Measurements from ENCODE around the gene MAP4K3. TPM values are rescaled to one million over a fixed set of nuclear protein-coding genes. Genes with fewer than 3 reads are reported as not detected.
"Not testable (repeated sequence)": the region's sequence is repeated elsewhere in the genome, so short reads cannot be mapped to it uniquely, and the experiment has no call there.

Gene MAP4K3
- total RNA-seq, 1 experiment from 2014 or later: 35.5 TPM

- TF ChIP-seq EZH2 (IDR thresholded peaks at IDR 0.05; ENCODE audit: borderline replicate concordance, low read depth, low read length, poor library complexity, severe bottlenecking): no peak
- TF ChIP-seq, protein P1, sequence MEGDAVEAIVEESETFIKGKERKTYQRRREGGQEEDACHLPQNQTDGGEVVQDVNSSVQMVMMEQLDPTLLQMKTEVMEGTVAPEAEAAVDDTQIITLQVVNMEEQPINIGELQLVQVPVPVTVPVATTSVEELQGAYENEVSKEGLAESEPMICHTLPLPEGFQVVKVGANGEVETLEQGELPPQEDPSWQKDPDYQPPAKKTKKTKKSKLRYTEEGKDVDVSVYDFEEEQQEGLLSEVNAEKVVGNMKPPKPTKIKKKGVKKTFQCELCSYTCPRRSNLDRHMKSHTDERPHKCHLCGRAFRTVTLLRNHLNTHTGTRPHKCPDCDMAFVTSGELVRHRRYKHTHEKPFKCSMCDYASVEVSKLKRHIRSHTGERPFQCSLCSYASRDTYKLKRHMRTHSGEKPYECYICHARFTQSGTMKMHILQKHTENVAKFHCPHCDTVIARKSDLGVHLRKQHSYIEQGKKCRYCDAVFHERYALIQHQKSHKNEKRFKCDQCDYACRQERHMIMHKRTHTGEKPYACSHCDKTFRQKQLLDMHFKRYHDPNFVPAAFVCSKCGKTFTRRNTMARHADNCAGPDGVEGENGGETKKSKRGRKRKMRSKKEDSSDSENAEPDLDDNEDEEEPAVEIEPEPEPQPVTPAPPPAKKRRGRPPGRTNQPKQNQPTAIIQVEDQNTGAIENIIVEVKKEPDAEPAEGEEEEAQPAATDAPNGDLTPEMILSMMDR (conservative IDR thresholded peaks at IDR 0.05; ENCODE audit: low read depth, low read length): no peak
- Histone ChIP-seq H3K27me3 (replicated peaks; ENCODE audit: insufficient read depth, low read depth, low read length, poor library complexity) (no peaks in the 10 kb centered on the region), H3K27ac (ENCODE audit: low read depth, low read length, poor library complexity, severe bottlenecking) (no peak overlapping the region), H3K9me3 (ENCODE audit: low read depth, low read length, poor library complexity, severe bottlenecking) (no peaks in the 10 kb centered on the region), H3K4me3 (ENCODE audit: low read depth, low read length, poor library complexity, severe bottlenecking) (no peak overlapping the region), H3K36me3 (ENCODE audit: insufficient read depth, low read length, poor library complexity, severe bottlenecking) (no peaks in the 10 kb centered on the region), H3K4me1 (ENCODE audit: insufficient read depth, low read length, poor library complexity, severe bottlenecking) (no peaks in the 10 kb centered on the region)
- ChIA-PET CTCF (no interaction called here), POLR2A (ENCODE audit: low non-redundant PET) (interaction anchor here (0.6 kb wide), 1 partner anchor 442 kb away, joined by 3 read pairs; no protein-coding TSS in a partner anchor)
- no peak for DNase-seq (ENCODE audit: low spot score)
- BruUV-seq (replicated peaks): no TSS peak
- intact Hi-C loops (cut with micrococcal nuclease; ENCODE audit: unreplicated experiment): no loop called here
These were observed 102.1 kb downstream of the MAP4K3 start for GRCh38 chr2:39334978-39335377.

DNA sequence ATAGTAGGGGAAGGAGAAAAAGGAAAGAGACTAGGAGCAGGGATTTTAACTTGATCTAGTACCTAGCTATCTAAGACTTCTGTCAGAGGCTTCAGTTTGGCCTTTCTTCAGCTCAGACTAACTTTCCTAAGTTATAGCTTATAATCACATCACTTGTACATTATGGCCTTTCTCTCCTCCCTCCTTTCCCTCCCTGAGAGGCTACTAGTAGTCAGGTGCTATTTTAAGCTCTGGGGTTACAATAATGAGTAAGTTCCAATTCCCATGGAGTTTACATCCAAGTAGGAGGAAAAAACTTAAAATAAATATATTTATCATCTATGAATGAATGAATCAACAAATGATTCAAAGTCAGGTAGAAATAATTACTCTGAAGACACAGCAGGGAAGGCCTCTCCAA is 102.6 kb downstream of the MAP4K3 start:
- no peak overlapping the region for H3K4me3 ChIP-seq (ENCODE audit: low read depth, low read length, poor library complexity, severe bottlenecking)
- H3K36me3 ChIP-seq (ENCODE audit: insufficient read depth, low read length, poor library complexity, severe bottlenecking): no peaks in the 10 kb centered on the region
- no TSS peak for BruUV-seq (replicated peaks)
- no peak for DNase-seq (ENCODE audit: low spot score)
- no peaks in the 10 kb centered on the region for H3K27me3 ChIP-seq (replicated peaks; ENCODE audit: insufficient read depth, low read depth, low read length, poor library complexity)
- no peaks in the 10 kb centered on the region for H3K9me3 ChIP-seq (ENCODE audit: low read depth, low read length, poor library complexity, severe bottlenecking)
- intact Hi-C loops (cut with micrococcal nuclease; ENCODE audit: unreplicated experiment): no loop called here
- no peak for TF ChIP-seq EZH2 (IDR thresholded peaks at IDR 0.05; ENCODE audit: borderline replicate concordance, low read depth, low read length, poor library complexity, severe bottlenecking)
- H3K4me1 ChIP-seq (ENCODE audit: insufficient read depth, low read length, poor library complexity, severe bottlenecking): no peaks in the 10 kb centered on the region
- no peak overlapping the region for H3K27ac ChIP-seq (ENCODE audit: low read depth, low read length, poor library complexity, severe bottlenecking)
- ChIA-PET CTCF (no interaction called here), POLR2A (ENCODE audit: low non-redundant PET) (no interaction called here)

GRCh38 chr2:39326644-39327043 is 110.4 kb downstream of the MAP4K3 start:
- Histone ChIP-seq H3K27ac (ENCODE audit: low read depth, low read length, poor library complexity, severe bottlenecking) (no peak overlapping the region), H3K9me3 (ENCODE audit: low read depth, low read length, poor library complexity, severe bottlenecking) (no peaks in the 10 kb centered on the region), H3K4me3 (ENCODE audit: low read depth, low read length, poor library complexity, severe bottlenecking) (no peak overlapping the region), H3K27me3 (replicated peaks; ENCODE audit: insufficient read depth, low read depth, low read length, poor library complexity) (no peaks in the 10 kb centered on the region), H3K36me3 (ENCODE audit: insufficient read depth, low read length, poor library complexity, severe bottlenecking) (peaks cover 3% of the 10 kb centered on the region), H3K4me1 (ENCODE audit: insufficient read depth, low read length, poor library complexity, severe bottlenecking) (no peaks in the 10 kb centered on the region)
- TF ChIP-seq EZH2 (IDR thresholded peaks at IDR 0.05; ENCODE audit: borderline replicate concordance, low read depth, low read length, poor library complexity, severe bottlenecking): no peak
- TF ChIP-seq, protein P1 (conservative IDR thresholded peaks at IDR 0.05; ENCODE audit: low read depth, low read length): no peak
- ChIA-PET POLR2A (ENCODE audit: low non-redundant PET) (no interaction called here), CTCF (no interaction called here)
- BruUV-seq (replicated peaks): no TSS peak
- DNase-seq (ENCODE audit: low spot score): peak; percentile 8
- intact Hi-C loops (cut with micrococcal nuclease; ENCODE audit: unreplicated experiment): no loop called here

- Histone ChIP-seq H3K4me3 (ENCODE audit: low read depth, low read length, poor library complexity, severe bottlenecking) (no peak overlapping the region), H3K27ac (ENCODE audit: low read depth, low read length, poor library complexity, severe bottlenecking) (no peak overlapping the region), H3K9me3 (ENCODE audit: low read depth, low read length, poor library complexity, severe bottlenecking) (no peaks in the 10 kb centered on the region), H3K4me1 (ENCODE audit: insufficient read depth, low read length, poor library complexity, severe bottlenecking) (no peaks in the 10 kb centered on the region), H3K27me3 (replicated peaks; ENCODE audit: insufficient read depth, low read depth, low read length, poor library complexity) (no peaks in the 10 kb centered on the region), H3K36me3 (ENCODE audit: insufficient read depth, low read length, poor library complexity, severe bottlenecking) (peaks cover 3% of the 10 kb centered on the region)
- POLR2A ChIA-PET (ENCODE audit: low non-redundant PET): no interaction called here
- TF ChIP-seq, protein P1 (conservative IDR thresholded peaks at IDR 0.05; ENCODE audit: low read depth, low read length): no peak
- TF ChIP-seq EZH2 (IDR thresholded peaks at IDR 0.05; ENCODE audit: borderline replicate concordance, low read depth, low read length, poor library complexity, severe bottlenecking): no peak
- DNase-seq (ENCODE audit: low spot score): no peak
- no TSS peak for BruUV-seq (replicated peaks)
- intact Hi-C loops (cut with micrococcal nuclease; ENCODE audit: unreplicated experiment): no loop called here
- CTCF ChIA-PET: no interaction called here
These were observed 111.1 kb downstream of the MAP4K3 start for GRCh38 chr2:39325966-39326365.

GRCh38 chr2:39321056-39322035 is 115.7 kb downstream of the MAP4K3 start:
- intact Hi-C loops (cut with micrococcal nuclease; ENCODE audit: unreplicated experiment); H3K27ac ChIP-seq (ENCODE audit: low read depth, low read length, poor library complexity, severe bottlenecking); POLR2A ChIA-PET (ENCODE audit: low non-redundant PET); H3K4me1 ChIP-seq (ENCODE audit: insufficient read depth, low read length, poor library complexity, severe bottlenecking); H3K4me3 ChIP-seq (ENCODE audit: low read depth, low read length, poor library complexity, severe bottlenecking); CTCF ChIA-PET; H3K36me3 ChIP-seq (ENCODE audit: insufficient read depth, low read length, poor library complexity, severe bottlenecking); BruUV-seq (replicated peaks); H3K9me3 ChIP-seq (ENCODE audit: low read depth, low read length, poor library complexity, severe bottlenecking); H3K27me3 ChIP-seq (replicated peaks; ENCODE audit: insufficient read depth, low read depth, low read length, poor library complexity): not testable (repeated sequence)
- peak; percentile 18 for DNase-seq (ENCODE audit: low spot score)

All from A673 (cell line).